Ovary (tissue), 9 donors: ENCODE data around the gene HECW1. TPM values are rescaled to one million over a fixed set of nuclear protein-coding genes. Genes with fewer than 3 reads are reported as not detected.

Experiments
- DNase-seq, 5 donors: peaks; one replicate each; pipeline ENCODE4 v3.0.0-alpha.2; 2019 to 2020
- H3K27ac ChIP-seq, 2 donors: fragments of 200-600 bp; one replicate each; pipeline versions ENCODE4 v1.5.1 to v1.8.0; 2019 to 2022
- H3K27me3 ChIP-seq: fragments of 200-600 bp; one replicate; pipeline ENCODE4 v1.8.0; 2022
- H3K36me3 ChIP-seq: fragments of 200-600 bp; sonication (generic); one replicate; pipeline ENCODE4 v1.5.1; 2019
- H3K4me1 ChIP-seq: one replicate; pipeline ENCODE4 v1.8.1; 2013; ENCODE audit warnings: mild to moderate bottlenecking, moderate library complexity; ENCODE audit not compliant: insufficient read depth
- H3K4me3 ChIP-seq: fragments of 200-600 bp; sonication (generic); one replicate; pipeline ENCODE4 v1.5.1; 2017
- H3K9me3 ChIP-seq, 2 donors: fragments of 200-600 bp in 1 of 2; sonication (generic) in 1 of 2; one replicate each; pipeline versions ENCODE4 v1.5.1 to v1.8.1; 2013 to 2019; ENCODE audit warnings: mild to moderate bottlenecking in 1 of 2, moderate library complexity in 1 of 2
- CTCF ChIP-seq, 3 donors: fragments of 450-650 bp in 2 of 3; fragments of 200-600 bp in 1 of 3; IDR thresholded peaks; one replicate each; pipeline versions ENCODE4 v1.5.1 to v1.8.0; 2016 to 2022; ENCODE audit warnings: antibody characterized with exemption in 3 of 3, mild to moderate bottlenecking in 1 of 3
- EP300 ChIP-seq: sonication (generic); formaldehyde crosslinking; IDR thresholded peaks from one replicate; pipeline ENCODE4 v1.6.1; 2017; ENCODE audit warnings: antibody characterized with exemption
- POLR2A ChIP-seq: fragments of 450-650 bp; IDR thresholded peaks from one replicate; pipeline ENCODE4 v1.6.1; 2017; ENCODE audit warnings: antibody characterized with exemption, mild to moderate bottlenecking, moderate library complexity
- WGBS, 3 donors: extraction: QIAGEN DNeasy Blood & Tissue Kit in 1 of 3; methylation state at CpG; one replicate each; pipeline versions ENCODE4 v1.1.5 to v1.1.7; 2013 to 2017; 5-methylcytosine and 5-hydroxymethylcytosine counted together
- intact Hi-C, 4 donors: fragments of 100-400 bp; cut with DNase I; formaldehyde crosslinking; loops; one replicate each; pipeline versions ENCODE4 v1.11.0 to v1.15.1; 2022 to 2023
- polyA plus RNA-seq, 2 donors: library from polyadenylated mRNA; stranded (reverse); fragments of 200-250 nt in 1 of 2; fragments of 350-450 nt in 1 of 2; fragmentation: Illumina TruSeq in 1 of 2; extraction: RNeasy Lipid Tissue Mini Kit (QIAGEN cat#74804) in 1 of 2; gene quantifications; one replicate each; pipeline ENCODE4 v1.2.3, GENCODE V29; 2013 to 2014
- total RNA-seq, 7 donors: library from RNA; depleted of rRNA in 2 of 7; stranded (reverse); fragments of >200 nt in 2 of 7; fragmentation: NEBNext Ultra II Directional in 3 of 7; extraction: Animal tissue kit (Norgen Biotek cat#: 25700) in 3 of 7; gene quantifications; one replicate each; pipeline versions ENCODE4 v1.1.0 to v1.2.4, GENCODE V29; 2016 to 2023
- donor health status: DM: no; HTN: no; CAD: no; lungs with moderate emphysema.
- donor health status: DM: no; HTN: no; CAD: no.
- donor health status: Bipolar disorder and iron deficiency.
- donor health status: DM: yes; HTN: yes; CAD: no.
- donor health status: DM: no; HTN: no; CAD: no.
- donor health status: DM: yes; HTN: yes; CAD: no.

HECW1 gene
- total and polyA plus RNA-seq, 9 donors, result 0.31 to 6.4 (median 1.8) TPM; not detected in 1

GRCh38 chr7:43586251-43586900, 473.9 kb downstream of the HECW1 start:
- Histone ChIP-seq H3K36me3 (no peaks in the 10 kb centered on the region), H3K27ac (no peak overlapping the region), H3K9me3 (no peaks in the 10 kb centered on the region), H3K4me3 (no peak overlapping the region), H3K27me3 (no peaks in the 10 kb centered on the region), H3K4me1 (peaks cover 13% of the 10 kb centered on the region)
- WGBS, 3 donors, result 14 to 41% (median 19%) methylated on average over 4 of the region's 4 CpGs
- intact Hi-C loops, result loop anchor here in 1 of 4 donors (10.0 kb wide), 1 partner anchor 58 kb away; no protein-coding TSS in a partner anchor
- DNase-seq, result no peak
- TF ChIP-seq POLR2A (no peak), CTCF (IDR thresholded peaks at IDR 0.05) (no peak), EP300 (no peak)

DNA sequence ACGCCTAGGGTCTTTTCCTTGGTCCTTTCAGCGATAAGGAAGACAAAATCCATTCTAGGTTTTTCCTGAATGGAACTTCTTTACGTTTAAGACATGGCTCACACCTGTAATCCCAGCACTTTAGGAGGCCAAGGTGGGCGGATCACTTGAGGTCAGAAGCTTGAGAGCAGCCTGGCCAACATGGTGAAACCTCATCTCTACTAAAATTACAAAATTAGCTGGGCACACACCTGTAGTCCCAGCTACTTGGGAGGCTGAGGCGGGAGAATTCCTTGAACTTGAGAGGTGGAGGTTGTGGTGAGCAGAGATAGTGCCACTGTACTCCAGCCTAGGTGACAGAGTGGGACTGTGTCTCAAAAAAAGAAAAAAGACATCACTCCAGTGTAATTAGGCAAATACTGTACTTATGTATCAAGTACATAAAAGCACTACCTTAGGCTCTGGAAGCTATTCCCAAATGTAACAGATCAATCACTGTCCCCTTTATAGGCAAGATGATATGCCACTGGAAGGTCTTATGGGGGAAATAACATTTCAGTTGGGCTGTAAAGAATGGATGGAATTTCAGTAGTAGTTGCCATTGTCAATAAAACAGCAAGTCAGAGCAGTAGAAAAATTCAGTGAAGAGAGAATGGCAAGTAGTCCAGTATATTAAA, 476.2 kb downstream of the HECW1 start:
- no peak for DNase-seq
- H3K4me1 ChIP-seq, result peaks cover 14% of the 10 kb centered on the region
- WGBS, 3 donors, result 93 to 97% (median 96%) methylated on average over 5 of the region's 5 CpGs
- intact Hi-C loops, result loop anchor here in 1 of 4 donors (10.0 kb wide), 1 partner anchor 56 kb away; no protein-coding TSS in a partner anchor
- no peaks in the 10 kb centered on the region for H3K27me3 ChIP-seq
- H3K9me3 ChIP-seq, result no peaks in the 10 kb centered on the region
- H3K36me3 ChIP-seq, result no peaks in the 10 kb centered on the region
- TF ChIP-seq POLR2A (no peak), EP300 (no peak), CTCF (IDR thresholded peaks at IDR 0.05) (no peak)
- no peak overlapping the region for H3K27ac ChIP-seq
- H3K4me3 ChIP-seq, result no peak overlapping the region

DNA sequence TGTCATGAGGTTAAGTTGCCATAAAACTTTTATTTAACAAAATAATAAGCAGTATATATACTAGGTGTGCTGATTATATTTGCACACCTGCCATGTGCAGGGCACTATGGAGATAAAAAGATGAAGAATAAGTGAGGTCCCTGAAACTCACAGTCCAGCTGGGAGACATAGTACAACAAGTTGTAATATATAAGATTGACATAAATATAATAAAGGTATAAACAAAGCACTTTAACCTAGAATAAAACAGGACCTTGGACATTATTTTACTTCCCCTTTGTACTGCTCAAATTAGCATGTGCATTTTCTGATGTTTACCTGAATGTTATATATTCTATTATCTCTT, 476.7 kb downstream of the HECW1 start:
- no peak for TF ChIP-seq POLR2A
- no peak for TF ChIP-seq EP300
- no peak for TF ChIP-seq CTCF (IDR thresholded peaks at IDR 0.05)
- no peak for DNase-seq
- Histone ChIP-seq H3K9me3 (no peaks in the 10 kb centered on the region), H3K4me1 (peaks cover 16% of the 10 kb centered on the region), H3K27ac (no peak overlapping the region), H3K36me3 (no peaks in the 10 kb centered on the region), H3K4me3 (no peak overlapping the region), H3K27me3 (no peaks in the 10 kb centered on the region)
- intact Hi-C loops, result loop anchor here in 1 of 4 donors (10.0 kb wide), 1 partner anchor 56 kb away; no protein-coding TSS in a partner anchor

GRCh38 chr7:43589728-43590127, 477.3 kb downstream of the HECW1 start:
- Histone ChIP-seq H3K9me3 (no peaks in the 10 kb centered on the region), H3K4me1 (peaks cover 14% of the 10 kb centered on the region), H3K36me3 (no peaks in the 10 kb centered on the region), H3K27me3 (no peaks in the 10 kb centered on the region), H3K4me3 (no peak overlapping the region), H3K27ac (no peak overlapping the region)
- 97 to 100% (median 99%) methylated on average over 3 of the region's 3 CpGs for WGBS, 3 donors
- DNase-seq, result no peak
- TF ChIP-seq POLR2A, result no peak
- TF ChIP-seq EP300, result no peak
- no peak for TF ChIP-seq CTCF (IDR thresholded peaks at IDR 0.05)
- intact Hi-C loops, result loop anchor here in 1 of 4 donors (10.0 kb wide), 1 partner anchor 55 kb away; no protein-coding TSS in a partner anchor
